ENCODE data around the gene SNRPB2.

GRCh38 chr20:16692009-16692408 is 37.8 kb upstream of the SNRPB2 start:
- TF ChIP-seq CTCF (conservative IDR thresholded peaks at IDR 0.05 in 1 of 2, IDR thresholded peaks at IDR 0.05 in 1 of 2; ENCODE audit: low read depth in 1 of 2, low read length in 2 of 2) = no peak
- TF ChIP-seq EZH2 (IDR thresholded peaks at IDR 0.05; ENCODE audit: low read length, missing control alignments) = no peak
